SK-N-SH treated with all-trans-retinoic acid at 6 μM for 48 hours (cell line): Measurements from ENCODE around the gene GNPAT.

Experiments used
- ATAC-seq: fragments of 200-7000 bp; cut with Tn5 transposase; 3 replicates; pipeline ENCODE4 v1.9.1; 2020; ENCODE audit warnings: mild to moderate bottlenecking, moderate library complexity
- ARNTL ChIP-seq: fragments of 450-650 bp; formaldehyde crosslinking; IDR thresholded peaks from 2 replicates; pipeline ENCODE4 v1.5.0; 2020; ENCODE audit warnings: low read depth, mild to moderate bottlenecking, moderate library complexity, borderline replicate concordance
- BACH2 ChIP-seq: fragments of 250-450 bp; sonication (Bioruptor Pico); IDR thresholded peaks from 2 replicates; pipeline ENCODE4 v1.9.0; 2021; ENCODE audit warnings: mild to moderate bottlenecking, borderline replicate concordance
- CREB5 ChIP-seq: fragments of 250-450 bp; sonication (Bioruptor Pico); IDR thresholded peaks from 2 replicates; pipeline ENCODE4 v1.5.1; 2020; ENCODE audit warnings: low read depth, mild to moderate bottlenecking, moderate library complexity
- CSDC2 ChIP-seq: fragments of 250-450 bp; sonication (Bioruptor Pico); IDR thresholded peaks from 2 replicates; pipeline ENCODE4 v1.5.0; 2020; ENCODE audit warnings: mild to moderate bottlenecking, moderate library complexity
- ESRRG ChIP-seq: fragments of 250-450 bp; sonication (Bioruptor Pico); IDR thresholded peaks from 2 replicates; pipeline ENCODE4 v1.6.1; 2021; ENCODE audit warnings: mild to moderate bottlenecking
- GLIS3 ChIP-seq: fragments of 250-450 bp; sonication (Bioruptor Pico); IDR thresholded peaks from 2 replicates; pipeline ENCODE4 v1.5.0; 2020; ENCODE audit warnings: mild to moderate bottlenecking, moderate library complexity
- ISL1 ChIP-seq: fragments of 250-450 bp; sonication (Bioruptor Pico); IDR thresholded peaks from 2 replicates; pipeline ENCODE4 v2.1.2; 2022; ENCODE audit warnings: mild to moderate bottlenecking, moderate library complexity
- PPARA ChIP-seq: fragments of 250-450 bp; sonication (Bioruptor Pico); IDR thresholded peaks from 2 replicates; pipeline ENCODE4 v1.5.0; 2020; ENCODE audit warnings: mild to moderate bottlenecking, borderline replicate concordance
- RARB ChIP-seq: fragments of 250-450 bp; sonication (Bioruptor Pico); IDR thresholded peaks from 2 replicates; pipeline ENCODE4 v1.8.0; 2021; ENCODE audit warnings: mild to moderate bottlenecking, moderate library complexity
- SNAI2 ChIP-seq: fragments of 250-450 bp; sonication (Bioruptor Pico); IDR thresholded peaks from 2 replicates; pipeline ENCODE4 v1.5.0; 2020; ENCODE audit warnings: mild to moderate bottlenecking, moderate library complexity
- TCF4 ChIP-seq: fragments of 250-450 bp; sonication (Bioruptor Pico); IDR thresholded peaks from 2 replicates; pipeline ENCODE4 v1.8.0; 2021; ENCODE audit warnings: mild to moderate bottlenecking, moderate library complexity, borderline replicate concordance
- TOX ChIP-seq: fragments of 250-450 bp; sonication (Bioruptor Pico); IDR thresholded peaks from 2 replicates; pipeline ENCODE4 v1.8.0; 2021; ENCODE audit warnings: mild to moderate bottlenecking, moderate library complexity, borderline replicate concordance
- ZFP3 ChIP-seq: fragments of 250-450 bp; sonication (Bioruptor Pico); IDR thresholded peaks from 2 replicates; pipeline ENCODE4 v1.5.0; 2020; ENCODE audit warnings: mild to moderate bottlenecking, moderate library complexity
- ZFP30 ChIP-seq: fragments of 450-650 bp; formaldehyde crosslinking; IDR thresholded peaks from 2 replicates; pipeline ENCODE4 v1.5.0; 2022; ENCODE audit warnings: mild to moderate bottlenecking, moderate library complexity
- ZNF565 ChIP-seq: fragments of 450-650 bp; formaldehyde crosslinking; conservative IDR thresholded peaks from 2 replicates; pipeline ENCODE4 v1.5.0; 2020; ENCODE audit warnings: low read depth, mild to moderate bottlenecking, moderate library complexity
- ZNF70 ChIP-seq: fragments of 450-650 bp; formaldehyde crosslinking; IDR thresholded peaks from 2 replicates; pipeline ENCODE4 v1.5.0; 2020; ENCODE audit warnings: mild to moderate bottlenecking, moderate library complexity
- ZNF8 ChIP-seq: fragments of 450-650 bp; formaldehyde crosslinking; IDR thresholded peaks from 2 replicates; pipeline ENCODE4 v1.5.0; 2020; ENCODE audit warnings: mild to moderate bottlenecking, moderate library complexity
- TF ChIP-seq, protein P1 (sequence below): fragments of 250-450 bp; sonication (Bioruptor Pico); IDR thresholded peaks from 2 replicates; pipeline ENCODE4 v1.5.0; 2020; ENCODE audit warnings: mild to moderate bottlenecking, moderate library complexity
- TF ChIP-seq, protein P2 (sequence below): fragments of 250-450 bp; sonication (Bioruptor Pico); IDR thresholded peaks from 2 replicates; pipeline ENCODE4 v1.5.1; 2021; ENCODE audit warnings: mild to moderate bottlenecking, moderate library complexity
- TF ChIP-seq, protein P3 (sequence below): fragments of 250-450 bp; sonication (Bioruptor Pico); IDR thresholded peaks from 2 replicates; pipeline ENCODE4 v1.8.0; 2020; ENCODE audit warnings: mild to moderate bottlenecking, moderate library complexity, borderline replicate concordance

GNPAT gene

GRCh38 chr1:231226156-231226555 lies 14.9 kb upstream of the GNPAT start (continued):
- TF ChIP-seq, protein P1, sequence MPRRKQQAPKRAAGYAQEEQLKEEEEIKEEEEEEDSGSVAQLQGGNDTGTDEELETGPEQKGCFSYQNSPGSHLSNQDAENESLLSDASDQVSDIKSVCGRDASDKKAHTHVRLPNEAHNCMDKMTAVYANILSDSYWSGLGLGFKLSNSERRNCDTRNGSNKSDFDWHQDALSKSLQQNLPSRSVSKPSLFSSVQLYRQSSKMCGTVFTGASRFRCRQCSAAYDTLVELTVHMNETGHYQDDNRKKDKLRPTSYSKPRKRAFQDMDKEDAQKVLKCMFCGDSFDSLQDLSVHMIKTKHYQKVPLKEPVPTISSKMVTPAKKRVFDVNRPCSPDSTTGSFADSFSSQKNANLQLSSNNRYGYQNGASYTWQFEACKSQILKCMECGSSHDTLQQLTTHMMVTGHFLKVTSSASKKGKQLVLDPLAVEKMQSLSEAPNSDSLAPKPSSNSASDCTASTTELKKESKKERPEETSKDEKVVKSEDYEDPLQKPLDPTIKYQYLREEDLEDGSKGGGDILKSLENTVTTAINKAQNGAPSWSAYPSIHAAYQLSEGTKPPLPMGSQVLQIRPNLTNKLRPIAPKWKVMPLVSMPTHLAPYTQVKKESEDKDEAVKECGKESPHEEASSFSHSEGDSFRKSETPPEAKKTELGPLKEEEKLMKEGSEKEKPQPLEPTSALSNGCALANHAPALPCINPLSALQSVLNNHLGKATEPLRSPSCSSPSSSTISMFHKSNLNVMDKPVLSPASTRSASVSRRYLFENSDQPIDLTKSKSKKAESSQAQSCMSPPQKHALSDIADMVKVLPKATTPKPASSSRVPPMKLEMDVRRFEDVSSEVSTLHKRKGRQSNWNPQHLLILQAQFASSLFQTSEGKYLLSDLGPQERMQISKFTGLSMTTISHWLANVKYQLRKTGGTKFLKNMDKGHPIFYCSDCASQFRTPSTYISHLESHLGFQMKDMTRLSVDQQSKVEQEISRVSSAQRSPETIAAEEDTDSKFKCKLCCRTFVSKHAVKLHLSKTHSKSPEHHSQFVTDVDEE: no peak
- TF ChIP-seq, protein P2, sequence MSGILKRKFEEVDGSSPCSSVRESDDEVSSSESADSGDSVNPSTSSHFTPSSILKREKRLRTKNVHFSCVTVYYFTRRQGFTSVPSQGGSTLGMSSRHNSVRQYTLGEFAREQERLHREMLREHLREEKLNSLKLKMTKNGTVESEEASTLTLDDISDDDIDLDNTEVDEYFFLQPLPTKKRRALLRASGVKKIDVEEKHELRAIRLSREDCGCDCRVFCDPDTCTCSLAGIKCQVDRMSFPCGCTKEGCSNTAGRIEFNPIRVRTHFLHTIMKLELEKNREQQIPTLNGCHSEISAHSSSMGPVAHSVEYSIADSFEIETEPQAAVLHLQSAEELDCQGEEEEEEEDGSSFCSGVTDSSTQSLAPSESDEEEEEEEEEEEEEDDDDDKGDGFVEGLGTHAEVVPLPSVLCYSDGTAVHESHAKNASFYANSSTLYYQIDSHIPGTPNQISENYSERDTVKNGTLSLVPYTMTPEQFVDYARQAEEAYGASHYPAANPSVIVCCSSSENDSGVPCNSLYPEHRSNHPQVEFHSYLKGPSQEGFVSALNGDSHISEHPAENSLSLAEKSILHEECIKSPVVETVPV: no peak
- no peak for TF ChIP-seq RARB (CRISPR knock-in tag)
- TF ChIP-seq ZNF8: no peak
- no peak for TF ChIP-seq CSDC2 (CRISPR knock-in tag)
- TF ChIP-seq ZNF70 (CRISPR knock-in tag): no peak
- TF ChIP-seq ZFP3: no peak

DNA sequence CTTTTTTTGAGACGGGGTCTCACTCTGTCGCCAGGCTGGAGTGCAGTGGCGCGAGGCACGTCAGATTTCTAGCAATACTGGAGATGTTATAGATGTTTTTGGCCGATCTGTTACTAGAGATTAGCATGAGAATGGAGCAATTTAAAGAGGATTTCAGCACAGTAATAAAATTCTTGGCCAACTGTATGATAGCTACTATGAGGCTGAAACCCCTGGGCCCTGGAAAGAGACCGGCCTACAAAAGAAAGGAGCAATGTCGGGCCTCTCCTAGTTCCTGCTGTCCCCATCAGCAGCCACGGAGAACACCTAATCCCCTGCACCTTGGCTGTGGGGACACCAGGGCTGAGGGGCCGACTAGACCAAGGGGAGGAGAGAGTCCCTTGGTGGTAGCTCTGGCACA lies 9.5 kb upstream of the GNPAT start:
- TF ChIP-seq PPARA (CRISPR knock-in tag) (no peak), RARB (CRISPR knock-in tag) (no peak), ARNTL (CRISPR knock-in tag) (no peak), ISL1 (CRISPR knock-in tag) (no peak), ESRRG (no peak), ZFP3 (no peak), CREB5 (no peak), TOX (no peak), SNAI2 (CRISPR knock-in tag) (no peak), GLIS3 (CRISPR knock-in tag) (no peak), BACH2 (no peak), ZNF70 (CRISPR knock-in tag) (no peak), ZNF565 (CRISPR knock-in tag) (no peak), TCF4 (CRISPR knock-in tag) (no peak), CSDC2 (CRISPR knock-in tag) (no peak), ZFP30 (CRISPR knock-in tag) (no peak)
- TF ChIP-seq, protein P3, sequence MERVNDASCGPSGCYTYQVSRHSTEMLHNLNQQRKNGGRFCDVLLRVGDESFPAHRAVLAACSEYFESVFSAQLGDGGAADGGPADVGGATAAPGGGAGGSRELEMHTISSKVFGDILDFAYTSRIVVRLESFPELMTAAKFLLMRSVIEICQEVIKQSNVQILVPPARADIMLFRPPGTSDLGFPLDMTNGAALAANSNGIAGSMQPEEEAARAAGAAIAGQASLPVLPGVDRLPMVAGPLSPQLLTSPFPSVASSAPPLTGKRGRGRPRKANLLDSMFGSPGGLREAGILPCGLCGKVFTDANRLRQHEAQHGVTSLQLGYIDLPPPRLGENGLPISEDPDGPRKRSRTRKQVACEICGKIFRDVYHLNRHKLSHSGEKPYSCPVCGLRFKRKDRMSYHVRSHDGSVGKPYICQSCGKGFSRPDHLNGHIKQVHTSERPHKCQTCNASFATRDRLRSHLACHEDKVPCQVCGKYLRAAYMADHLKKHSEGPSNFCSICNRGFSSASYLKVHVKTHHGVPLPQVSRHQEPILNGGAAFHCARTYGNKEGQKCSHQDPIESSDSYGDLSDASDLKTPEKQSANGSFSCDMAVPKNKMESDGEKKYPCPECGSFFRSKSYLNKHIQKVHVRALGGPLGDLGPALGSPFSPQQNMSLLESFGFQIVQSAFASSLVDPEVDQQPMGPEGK (CRISPR knock-in tag): no peak
- TF ChIP-seq, protein P1: no peak
- TF ChIP-seq, protein P2: no peak
- no peak for ATAC-seq
